HG02885 (cell line): Measurements from ENCODE around the gene LACTB.

Experiments
- ATAC-seq: cut with Tn5 transposase; IDR thresholded peaks from one replicate; pipeline ENCODE4 v1.9.1; 2021; ENCODE audit warnings: mild to moderate bottlenecking; ENCODE audit not compliant: unreplicated experiment, poor library complexity

The LACTB gene, protein sequence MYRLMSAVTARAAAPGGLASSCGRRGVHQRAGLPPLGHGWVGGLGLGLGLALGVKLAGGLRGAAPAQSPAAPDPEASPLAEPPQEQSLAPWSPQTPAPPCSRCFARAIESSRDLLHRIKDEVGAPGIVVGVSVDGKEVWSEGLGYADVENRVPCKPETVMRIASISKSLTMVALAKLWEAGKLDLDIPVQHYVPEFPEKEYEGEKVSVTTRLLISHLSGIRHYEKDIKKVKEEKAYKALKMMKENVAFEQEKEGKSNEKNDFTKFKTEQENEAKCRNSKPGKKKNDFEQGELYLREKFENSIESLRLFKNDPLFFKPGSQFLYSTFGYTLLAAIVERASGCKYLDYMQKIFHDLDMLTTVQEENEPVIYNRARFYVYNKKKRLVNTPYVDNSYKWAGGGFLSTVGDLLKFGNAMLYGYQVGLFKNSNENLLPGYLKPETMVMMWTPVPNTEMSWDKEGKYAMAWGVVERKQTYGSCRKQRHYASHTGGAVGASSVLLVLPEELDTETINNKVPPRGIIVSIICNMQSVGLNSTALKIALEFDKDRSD

GRCh38 chr15:63121382-63122001 is at the start of gene LACTB:
Gene LACTB, plus strand, starts transcription at chr15:63121861. Its CDS starts 11 bp downstream, at chr15:63121872.
- peak; percentile 68 for ATAC-seq

DNA sequence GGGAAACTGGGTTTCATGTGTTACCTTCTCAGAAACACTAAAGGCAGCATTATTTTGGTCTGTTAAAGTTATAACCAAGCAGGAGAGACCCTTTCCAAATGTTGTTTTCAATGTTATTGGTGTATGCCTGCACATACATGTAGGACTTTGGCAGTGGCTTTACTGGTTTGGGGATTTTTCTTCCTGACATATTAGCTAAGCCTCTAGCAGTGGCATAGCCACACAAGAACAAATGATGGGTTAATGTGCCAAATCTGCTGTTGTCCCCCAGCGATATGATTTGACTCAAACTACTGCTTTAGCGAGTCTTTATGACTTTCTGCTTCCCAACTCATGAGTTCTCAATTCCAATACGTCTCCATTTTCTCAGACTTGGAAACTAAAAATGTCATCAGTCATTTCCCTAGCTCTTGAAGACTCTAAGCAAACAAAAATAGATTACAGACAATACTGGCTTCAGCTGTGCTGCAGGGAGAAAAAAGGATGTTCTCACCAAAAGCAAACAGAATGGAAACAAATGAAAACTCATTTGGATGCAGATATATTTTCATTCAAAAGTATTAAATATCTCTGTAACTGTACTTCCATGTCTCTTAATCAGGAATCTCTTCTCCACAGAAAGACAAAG is 49.5 kb upstream of the LACTB start:
- ATAC-seq: no peak

DNA sequence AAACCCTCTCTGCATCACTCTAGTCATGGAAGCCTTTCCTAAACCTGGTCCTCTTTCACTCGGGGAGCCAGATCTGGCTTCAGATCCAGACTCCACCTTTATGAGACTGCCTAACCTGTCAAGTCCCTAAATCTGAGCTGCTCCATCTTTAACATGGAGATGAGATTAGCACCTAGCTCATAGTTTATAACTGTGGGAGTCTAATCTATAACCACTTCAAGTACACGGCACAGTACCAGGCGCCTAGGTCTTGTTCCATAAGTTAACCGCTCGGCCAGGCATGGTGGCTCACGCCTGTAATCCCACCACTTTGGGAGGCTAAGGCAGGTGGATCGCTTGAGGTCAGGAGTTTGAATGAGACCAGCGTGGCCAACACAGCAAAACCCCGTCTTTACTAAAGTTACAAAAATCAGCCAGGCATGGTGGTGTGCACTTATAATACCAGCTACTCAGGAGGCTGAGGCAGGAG is 48.8 kb upstream of the LACTB start:
- no peak for ATAC-seq

DNA sequence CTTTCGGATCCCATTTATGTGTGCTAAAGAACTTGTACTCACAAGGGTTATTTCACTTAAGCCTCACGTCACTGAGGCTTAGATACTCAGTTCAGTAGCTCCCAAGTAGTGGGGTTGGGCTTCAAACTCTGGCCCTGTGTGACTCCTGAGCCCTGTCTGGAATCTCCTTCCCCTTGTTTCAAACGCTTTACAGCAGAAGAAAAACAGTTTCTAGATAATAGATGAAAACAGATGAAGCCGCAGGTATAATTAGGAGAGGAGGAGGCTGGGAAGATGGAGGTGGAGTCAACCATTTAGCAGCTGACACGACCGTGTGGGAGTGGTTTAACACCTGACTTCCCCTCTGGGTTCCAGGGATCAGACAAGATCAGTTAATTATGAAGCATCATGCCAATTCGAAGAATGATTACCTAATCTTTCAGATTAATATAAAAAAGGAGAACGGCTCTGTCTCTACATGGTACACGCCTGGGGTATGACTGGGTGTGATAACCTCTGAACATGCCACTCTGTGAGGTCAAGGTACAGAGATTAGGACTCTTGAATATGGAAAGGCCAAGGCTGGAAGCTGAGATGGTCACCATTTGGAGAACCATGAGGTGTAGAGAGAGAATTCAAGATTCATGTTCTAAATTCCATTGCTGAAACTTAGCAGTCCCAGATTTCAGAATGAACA is 48.0 kb upstream of the LACTB start:
- no peak for ATAC-seq

DNA sequence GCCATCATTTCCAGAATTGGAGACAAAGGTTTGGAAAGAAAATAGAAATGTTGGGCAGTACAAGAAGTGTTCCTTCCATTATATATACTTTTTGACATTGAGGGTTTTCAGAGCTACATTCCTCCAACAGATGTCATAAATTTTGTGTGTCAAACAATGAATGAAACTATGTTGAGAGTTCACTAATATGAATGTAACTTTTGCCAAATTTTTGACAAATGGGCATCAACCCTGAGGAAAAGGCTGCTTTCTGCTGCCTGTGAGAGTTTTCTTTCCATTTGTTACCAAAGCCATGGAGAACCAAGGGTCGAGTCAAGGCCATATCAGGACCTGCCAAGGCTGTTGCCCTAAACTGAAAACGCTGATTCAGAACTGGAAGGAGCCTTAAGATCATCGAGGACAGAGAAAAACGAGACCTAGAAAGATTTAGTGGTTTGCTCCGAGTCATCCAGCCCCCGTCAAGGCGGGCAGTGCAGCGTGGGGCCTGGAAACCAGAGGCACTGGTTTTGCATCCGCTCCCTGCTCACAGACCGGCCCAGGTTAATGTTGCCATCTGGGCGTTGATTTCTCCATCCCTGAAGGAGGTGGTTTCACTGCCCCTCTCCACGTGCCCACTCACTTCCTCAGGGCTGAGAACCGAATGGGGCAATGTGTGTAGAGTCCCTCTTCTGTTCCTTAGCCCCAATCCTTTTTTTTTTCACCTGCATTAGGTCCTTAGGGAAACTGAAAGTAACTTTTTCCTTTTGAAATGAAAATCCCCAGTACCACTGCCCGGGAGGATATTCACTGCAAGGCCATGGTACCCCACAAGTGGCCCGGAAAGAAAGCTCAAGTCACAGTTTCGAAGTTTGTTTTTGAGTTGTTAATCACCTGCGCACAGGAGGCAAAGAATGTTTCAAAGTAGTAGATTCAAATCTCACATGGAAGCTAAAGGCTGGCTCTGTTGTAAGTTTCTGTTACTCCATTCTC is 46.4 kb upstream of the LACTB start:
- ATAC-seq: no peak

DNA sequence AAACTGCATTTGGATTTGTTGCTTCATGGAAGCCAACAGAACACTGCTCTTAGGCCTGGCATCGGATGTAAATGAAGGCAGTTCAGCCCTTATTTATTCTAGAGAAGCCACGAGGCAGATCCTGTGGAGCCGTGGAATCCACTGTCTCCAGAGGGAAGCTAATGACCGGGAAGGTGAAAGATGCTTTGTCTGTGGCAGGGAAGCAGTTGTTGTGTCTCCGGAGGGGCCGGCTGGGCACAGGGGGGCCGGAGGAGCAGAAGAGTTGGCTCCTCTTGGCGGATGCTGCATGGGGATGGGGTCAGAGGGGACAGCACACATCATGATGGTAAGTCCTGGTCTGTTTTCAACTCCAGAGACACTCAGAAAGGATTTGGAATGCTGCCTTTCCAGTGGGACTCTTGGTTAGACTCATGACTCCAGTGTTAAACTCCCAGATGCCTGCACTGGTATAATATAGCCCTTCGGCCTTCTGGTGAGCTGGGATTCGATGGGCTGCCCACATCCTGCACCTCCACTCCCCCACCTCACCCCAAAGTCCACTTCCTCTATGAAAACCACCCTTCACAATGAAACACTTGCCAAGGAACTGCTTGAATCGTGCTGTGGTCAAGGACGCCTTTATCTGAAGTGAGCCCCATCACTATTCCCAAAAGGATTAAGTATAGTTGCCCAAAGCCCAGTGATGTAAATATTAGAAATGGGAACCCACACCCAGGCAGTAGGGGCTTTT is 45.5 kb upstream of the LACTB start:
- ATAC-seq: no peak

DNA sequence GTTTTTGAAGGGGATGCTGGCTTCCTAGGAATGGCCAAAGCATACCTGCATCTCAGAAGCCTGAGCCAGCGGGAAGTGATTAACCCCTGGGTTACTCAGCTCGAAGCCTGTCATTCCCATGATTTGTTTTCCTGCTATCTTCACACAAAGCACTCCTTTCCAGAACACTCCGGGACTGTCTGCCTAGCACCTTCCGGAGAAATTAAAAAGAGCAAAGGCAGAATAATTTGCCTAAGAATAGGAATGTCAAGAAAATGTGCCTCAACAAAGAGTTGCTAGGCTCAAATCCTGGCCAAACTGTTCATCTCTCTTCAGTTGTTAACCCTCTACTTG is 45.0 kb upstream of the LACTB start:
- ATAC-seq: no peak

DNA sequence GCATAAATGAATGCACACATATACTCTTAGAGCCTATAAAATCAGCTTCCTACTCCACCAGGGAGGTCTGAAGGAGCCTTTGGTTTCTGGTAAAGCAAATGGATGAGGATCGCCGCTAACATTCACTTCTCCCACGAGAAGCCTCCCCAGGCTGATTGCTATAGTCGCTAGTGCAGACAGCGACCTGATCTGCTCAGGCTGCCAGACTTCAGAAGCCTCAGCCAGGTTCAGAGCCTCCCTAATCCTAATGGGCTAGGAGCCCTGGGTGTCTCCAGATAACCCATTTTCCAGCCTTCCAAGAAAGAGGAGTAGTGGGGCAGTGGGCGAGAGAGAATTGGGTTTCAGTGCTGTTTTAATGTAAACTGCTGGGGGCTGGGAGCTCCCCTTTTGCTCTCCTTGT is 43.7 kb upstream of the LACTB start:
- ATAC-seq: no peak

DNA sequence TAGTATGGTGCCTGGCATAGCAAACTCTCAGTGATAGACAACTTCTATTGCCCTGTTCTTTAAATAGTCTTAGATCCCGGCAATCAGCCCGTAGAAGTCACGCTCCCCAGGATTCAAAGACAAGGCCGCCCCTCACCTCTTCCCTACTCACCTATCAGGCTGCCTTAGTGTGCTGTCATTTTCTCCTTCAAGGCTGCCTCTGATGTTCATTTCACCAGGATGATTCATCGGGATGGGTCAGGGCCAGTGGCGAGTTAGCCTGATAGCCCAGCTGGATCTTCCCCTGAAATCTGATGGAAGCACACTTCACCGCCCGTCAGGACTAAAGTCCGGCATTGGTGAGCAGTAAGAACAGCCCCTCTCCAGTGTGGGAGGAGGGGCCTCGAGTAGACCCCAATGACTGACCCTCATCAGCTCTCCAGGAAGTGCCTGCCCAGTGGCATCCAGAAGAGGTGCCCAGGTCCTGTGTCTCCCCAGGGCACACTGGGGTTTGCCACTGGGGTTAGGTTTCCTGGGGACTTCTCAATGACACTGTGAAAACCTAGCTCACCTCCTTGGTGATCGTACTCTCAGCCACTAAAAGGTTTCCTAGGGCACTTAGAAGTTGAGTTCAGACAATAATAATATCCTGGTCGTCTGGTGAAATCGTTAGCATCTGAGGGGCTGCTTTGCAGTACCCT is 41.6 kb upstream of the LACTB start:
- no peak for ATAC-seq

GRCh38 chr15:63080634-63081250 is 40.9 kb upstream of the LACTB start:
- ATAC-seq: no peak

DNA sequence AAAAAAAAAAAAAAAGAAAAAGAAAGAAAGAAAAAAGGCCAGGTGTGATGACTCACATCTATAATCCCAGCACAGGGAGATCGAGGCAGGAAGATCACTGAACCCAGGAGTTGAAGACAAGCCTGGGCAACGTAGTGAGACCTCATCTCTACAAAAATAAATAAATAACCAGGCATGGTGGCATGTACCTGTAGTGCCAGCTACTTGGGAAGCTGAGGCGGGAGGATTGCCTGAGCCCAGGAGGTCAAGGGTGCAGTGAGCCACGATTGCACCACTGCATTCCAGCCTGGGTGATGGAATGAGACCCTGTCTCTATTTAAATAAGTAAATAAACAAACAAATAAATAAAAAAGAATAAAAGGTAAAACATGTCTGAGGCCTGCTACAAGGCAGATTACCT is 39.3 kb upstream of the LACTB start:
- ATAC-seq: no peak

DNA sequence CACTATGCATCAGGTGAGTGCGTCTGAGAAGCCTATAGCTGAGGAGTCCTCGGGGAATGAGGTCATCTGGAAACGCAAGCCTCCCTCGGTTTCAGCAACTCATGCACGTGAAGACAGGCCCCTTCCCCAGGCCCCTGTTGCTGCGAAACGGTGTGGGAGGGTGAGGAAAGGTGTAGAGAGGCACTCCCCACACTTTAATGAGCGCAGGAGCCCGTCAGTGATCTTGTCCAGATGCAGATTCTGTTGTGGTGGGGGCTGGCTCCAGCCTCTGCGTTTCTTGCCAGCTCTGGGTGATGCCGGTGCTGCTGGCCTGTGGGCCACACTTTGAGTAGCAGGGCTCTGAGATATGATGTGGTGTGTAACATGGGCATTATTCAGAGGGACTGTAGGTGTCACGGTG is 38.6 kb upstream of the LACTB start:
- ATAC-seq: no peak

DNA sequence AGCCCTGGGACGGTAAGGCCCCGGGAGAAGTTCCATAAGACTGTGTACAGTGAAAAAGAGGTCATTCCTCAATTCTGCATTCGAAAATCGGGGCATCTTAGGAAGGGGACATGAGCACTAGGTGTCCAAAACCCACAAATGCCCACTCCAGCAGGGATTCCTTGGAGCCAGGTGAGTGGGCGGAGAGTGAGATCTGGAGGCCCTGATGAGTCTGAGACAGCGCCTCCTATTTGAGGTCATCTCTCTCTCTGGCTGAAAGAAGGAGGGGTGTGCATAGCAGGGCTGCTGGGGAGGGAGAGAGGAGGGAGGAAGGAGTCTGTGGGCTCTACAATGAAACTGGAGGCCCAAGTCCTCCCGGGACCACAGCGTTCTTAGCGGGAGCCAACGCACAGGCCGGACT is 38.1 kb upstream of the LACTB start:
- no peak for ATAC-seq

DNA sequence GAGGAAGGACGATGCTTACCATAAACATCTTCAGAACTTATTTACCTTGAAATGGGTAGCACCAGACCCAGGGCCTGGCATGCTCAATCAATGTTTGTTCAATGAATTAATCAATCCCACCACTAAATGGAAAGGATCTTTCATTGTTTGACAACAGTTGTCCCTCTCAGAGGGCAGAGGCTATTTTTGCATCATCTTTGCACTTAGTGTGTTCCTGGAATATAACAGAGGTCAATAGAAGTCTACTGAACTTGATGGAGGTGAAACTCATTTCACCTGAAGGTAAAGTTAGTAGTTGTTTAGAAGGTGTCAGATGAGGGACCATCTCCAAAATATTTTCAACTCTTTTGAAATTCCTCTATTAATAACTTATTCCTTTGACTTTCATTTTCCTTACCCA is 36.9 kb upstream of the LACTB start:
- no peak for ATAC-seq

GRCh38 chr15:63085289-63085688 is 36.4 kb upstream of the LACTB start:
- ATAC-seq: no peak

GRCh38 chr15:63086271-63086670 is 35.4 kb upstream of the LACTB start:
- ATAC-seq: no peak

GRCh38 chr15:63086947-63087346 is 34.7 kb upstream of the LACTB start:
- ATAC-seq: no peak
